Fibroblast of lung (primary cell): Measurements from ENCODE around the gene CEP250.

ENCODE experiments used
- CTCF ChIP-seq, 2 donors: IDR thresholded peaks in 1 of 2; conservative IDR thresholded peaks in 1 of 2; 1 replicate in 1 of 2; 2 replicates in 1 of 2; pipeline ENCODE4 v1.5.1; 2011 to 2012; ENCODE audit warnings: low read length in 2 of 2, control low read depth in 1 of 2, inconsistent platforms in 1 of 2, low read depth in 1 of 2, mild to moderate bottlenecking in 1 of 2
- EZH2 ChIP-seq: IDR thresholded peaks from 2 replicates; pipeline ENCODE4 v1.5.1; 2012; ENCODE audit warnings: low read length, control low read depth, mild to moderate bottlenecking; ENCODE audit errors: missing control alignments

- TF ChIP-seq CTCF (conservative IDR thresholded peaks at IDR 0.05 in 1 of 2, IDR thresholded peaks at IDR 0.05 in 1 of 2; ENCODE audit: low read depth in 1 of 2, low read length in 2 of 2) (no peak), EZH2 (no peak)
Observed at GRCh38 chr20:35558451-35558850, 103.1 kb downstream of the CEP250 start.
